ENCODE data around the gene FNDC8.

FNDC8 gene

DNA sequence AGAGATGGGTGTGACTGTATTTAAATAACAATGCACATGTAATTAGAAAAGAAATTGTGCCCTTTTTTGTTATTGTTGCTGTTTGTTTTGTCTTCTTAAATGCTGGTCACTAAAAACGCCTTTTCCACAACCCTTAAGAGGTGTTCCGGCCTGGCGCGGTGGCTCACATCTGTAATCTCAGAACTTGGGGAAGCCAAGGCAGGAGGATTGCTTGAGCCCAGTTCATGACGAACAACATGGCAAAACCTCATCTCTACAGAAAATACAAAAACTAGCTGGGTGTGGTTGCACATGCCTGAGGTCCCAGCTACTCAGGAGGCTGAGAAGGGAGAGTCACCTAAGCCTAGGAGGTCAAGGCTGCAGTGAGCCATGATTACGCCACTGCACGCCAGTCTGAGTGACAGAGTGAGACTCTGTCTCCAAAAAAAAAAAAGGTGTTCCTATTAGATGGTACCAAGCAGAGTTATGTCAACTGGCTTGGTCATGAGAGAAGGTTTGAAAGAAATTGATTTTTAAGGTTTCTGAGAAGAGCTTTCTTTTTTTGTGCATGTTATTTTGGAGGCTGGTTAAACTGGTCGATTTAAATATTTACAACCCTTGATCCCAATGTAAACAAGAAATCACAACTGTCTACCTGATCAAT lies 34.4 kb upstream of the FNDC8 start:
- no peak overlapping the region for H3K4me3 ChIP-seq (ENCODE audit: low read depth, low read length)
- no peak overlapping the region for H2BK5ac ChIP-seq (ENCODE audit: low read depth, low read length, poor library complexity)
- H4K12ac ChIP-seq (ENCODE audit: low read depth, low read length): no peak overlapping the region
- no peaks in the 10 kb centered on the region for H3K27me3 ChIP-seq (ENCODE audit: insufficient read depth, low read length)
- no peaks in the 10 kb centered on the region for H3K9me3 ChIP-seq (ENCODE audit: insufficient read depth, low read depth, low read length)
- no peak overlapping the region for H4K91ac ChIP-seq (ENCODE audit: low read depth, low read length)
- no peak overlapping the region for H3K27ac ChIP-seq (ENCODE audit: low read depth, low read length)
- H3K18ac ChIP-seq (ENCODE audit: low read length): no peak overlapping the region
- H2AFZ ChIP-seq (ENCODE audit: insufficient read depth, low read length, poor library complexity): no peak overlapping the region
- no peak overlapping the region for H4K8ac ChIP-seq (ENCODE audit: low read depth, low read length)
- no peaks in the 10 kb centered on the region for H3K36me3 ChIP-seq (ENCODE audit: control insufficient read depth in 1 of 2, insufficient read depth in 2 of 2, low read length in 2 of 2)
- DNase-seq: no peak
- H2AK5ac ChIP-seq (ENCODE audit: low read length): no peak overlapping the region
- H3K4me1 ChIP-seq (ENCODE audit: control insufficient read depth in 1 of 2, insufficient read depth in 2 of 2, low read length in 2 of 2): peaks cover 3 to 11% of the 10 kb centered on the region in 2 experiments
- H3K23ac ChIP-seq (ENCODE audit: low read length): no peak overlapping the region
- no peak overlapping the region for H2BK120ac ChIP-seq (ENCODE audit: insufficient read depth, low read length, poor library complexity)
- peaks cover 10% of the 10 kb centered on the region for H3K79me1 ChIP-seq (ENCODE audit: low read length)
- H3K9ac ChIP-seq (ENCODE audit: low read length): no peak overlapping the region
- no peak overlapping the region for H3K4ac ChIP-seq (ENCODE audit: low read depth, low read length)
- no peak overlapping the region for H2BK12ac ChIP-seq (ENCODE audit: low read length)
- WGBS (ENCODE audit: extremely low coverage, insufficient coverage, insufficient read length): no CpG with 5 or more reads among the region's 8 CpGs
- H3K79me2 ChIP-seq (ENCODE audit: control insufficient read depth, insufficient read depth, low read length, poor library complexity): peaks cover 4% of the 10 kb centered on the region
- no peak overlapping the region for H3K4me2 ChIP-seq (ENCODE audit: low read length)
- no peak overlapping the region for H3K14ac ChIP-seq (ENCODE audit: low read length)

DNA sequence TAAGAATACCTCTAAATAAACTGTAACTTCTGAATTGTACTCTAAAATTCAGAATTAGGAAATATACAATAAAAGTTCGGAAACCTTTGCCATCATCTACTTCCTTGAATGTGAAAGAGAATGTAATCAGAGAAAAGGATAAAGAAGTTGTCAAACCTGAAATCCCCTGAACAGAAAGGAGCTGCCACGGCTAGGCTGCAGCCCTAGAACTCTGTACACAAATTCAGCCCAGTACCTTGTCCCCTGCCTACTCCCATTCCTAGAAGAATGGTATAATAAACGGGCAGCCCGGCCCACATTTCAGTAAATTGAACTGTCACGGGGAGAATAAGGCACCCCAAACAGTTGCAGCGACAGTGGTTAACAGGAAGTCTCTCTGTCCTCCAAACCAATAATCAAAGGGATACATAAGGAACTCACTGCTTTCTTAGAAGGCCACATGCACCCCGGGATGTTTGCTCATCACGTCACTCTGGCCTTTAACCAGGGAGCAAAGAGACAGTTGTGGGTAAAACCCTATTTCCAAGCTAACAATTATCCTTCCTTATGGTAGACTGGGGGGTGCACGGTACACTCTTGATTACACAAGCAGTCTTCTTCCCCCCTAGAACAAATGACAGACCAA lies 33.6 kb upstream of the FNDC8 start:
- peak in 1 of 2 donors; percentile 34 for DNase-seq
- no peaks in the 10 kb centered on the region for H3K27me3 ChIP-seq (ENCODE audit: insufficient read depth, low read length)
- H3K23ac ChIP-seq (ENCODE audit: low read length): no peak overlapping the region
- no peaks in the 10 kb centered on the region for H3K36me3 ChIP-seq (ENCODE audit: control insufficient read depth in 1 of 2, insufficient read depth in 2 of 2, low read length in 2 of 2)
- no peak overlapping the region for H3K9ac ChIP-seq (ENCODE audit: low read length)
- H3K4ac ChIP-seq (ENCODE audit: low read depth, low read length): no peak overlapping the region
- no peak overlapping the region for H3K14ac ChIP-seq (ENCODE audit: low read length)
- no peak overlapping the region for H4K12ac ChIP-seq (ENCODE audit: low read depth, low read length)
- peak overlapping the region; percentile 65 for H3K4me2 ChIP-seq (ENCODE audit: low read length)
- H4K91ac ChIP-seq (ENCODE audit: low read depth, low read length): no peak overlapping the region
- H3K18ac ChIP-seq (ENCODE audit: low read length): no peak overlapping the region
- H2AK5ac ChIP-seq (ENCODE audit: low read length): no peak overlapping the region
- no peak overlapping the region for H2BK12ac ChIP-seq (ENCODE audit: low read length)
- peaks cover 4% of the 10 kb centered on the region for H3K79me2 ChIP-seq (ENCODE audit: control insufficient read depth, insufficient read depth, low read length, poor library complexity)
- H3K27ac ChIP-seq (ENCODE audit: low read depth, low read length): peak overlapping the region; percentile 72
- peak overlapping the region; percentile 49 for H2AFZ ChIP-seq (ENCODE audit: insufficient read depth, low read length, poor library complexity)
- peaks cover 10% of the 10 kb centered on the region for H3K79me1 ChIP-seq (ENCODE audit: low read length)
- H2BK5ac ChIP-seq (ENCODE audit: low read depth, low read length, poor library complexity): no peak overlapping the region
- no CpG with 5 or more reads among the region's 9 CpGs for WGBS (ENCODE audit: extremely low coverage, insufficient coverage, insufficient read length)
- H3K9me3 ChIP-seq (ENCODE audit: insufficient read depth, low read depth, low read length): no peaks in the 10 kb centered on the region
- H2BK120ac ChIP-seq (ENCODE audit: insufficient read depth, low read length, poor library complexity): no peak overlapping the region
- no peak overlapping the region for H3K4me3 ChIP-seq (ENCODE audit: low read depth, low read length)
- H4K8ac ChIP-seq (ENCODE audit: low read depth, low read length): no peak overlapping the region
- H3K4me1 ChIP-seq (ENCODE audit: control insufficient read depth in 1 of 2, insufficient read depth in 2 of 2, low read length in 2 of 2): peaks cover 3 to 11% of the 10 kb centered on the region in 2 experiments

DNA sequence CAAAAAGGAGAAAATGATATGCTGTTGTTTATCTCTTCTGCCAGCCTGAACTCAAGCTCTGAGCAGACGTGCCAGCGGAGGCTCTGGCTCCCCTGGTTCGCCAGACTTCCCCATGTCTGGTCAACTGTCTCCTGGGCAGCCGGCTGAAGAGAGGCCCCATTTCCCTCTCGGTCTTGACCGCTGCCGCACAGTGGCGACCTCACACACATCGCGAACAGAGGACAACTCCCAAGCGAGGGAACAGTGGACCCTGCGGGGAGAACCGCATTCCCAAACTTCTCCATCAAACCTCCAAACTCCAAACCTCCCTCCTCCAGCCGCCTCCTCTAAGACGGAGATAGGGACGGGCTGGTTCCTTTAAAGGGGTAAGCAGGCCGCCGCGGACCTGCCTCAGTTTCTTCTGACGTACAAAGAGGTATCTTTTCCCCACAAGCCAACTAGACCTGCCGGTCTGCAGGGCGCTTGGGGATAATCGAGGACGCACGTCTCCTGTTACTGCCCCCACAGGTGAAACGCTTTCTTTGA lies 33.0 kb upstream of the FNDC8 start:
- H4K8ac ChIP-seq (ENCODE audit: low read depth, low read length): peak overlapping the region; percentile 84
- peak overlapping the region; percentile 56 for H4K12ac ChIP-seq (ENCODE audit: low read depth, low read length)
- no CpG with 5 or more reads among the region's 26 CpGs for WGBS (ENCODE audit: extremely low coverage, insufficient coverage, insufficient read length)
- peak overlapping the region; percentile 82 for H4K91ac ChIP-seq (ENCODE audit: low read depth, low read length)
- peak overlapping the region; percentile 76 for H3K18ac ChIP-seq (ENCODE audit: low read length)
- H3K23ac ChIP-seq (ENCODE audit: low read length): no peak overlapping the region
- H3K27me3 ChIP-seq (ENCODE audit: insufficient read depth, low read length): no peaks in the 10 kb centered on the region
- H3K79me1 ChIP-seq (ENCODE audit: low read length): peaks cover 10% of the 10 kb centered on the region
- DNase-seq: peak in 1 of 2 donors; percentile 36
- H3K27ac ChIP-seq (ENCODE audit: low read depth, low read length): peak overlapping the region; percentile 72
- H2BK12ac ChIP-seq (ENCODE audit: low read length): no peak overlapping the region
- peaks cover 4% of the 10 kb centered on the region for H3K79me2 ChIP-seq (ENCODE audit: control insufficient read depth, insufficient read depth, low read length, poor library complexity)
- H3K4me2 ChIP-seq (ENCODE audit: low read length): peak overlapping the region; percentile 65
- H3K36me3 ChIP-seq (ENCODE audit: control insufficient read depth in 1 of 2, insufficient read depth in 2 of 2, low read length in 2 of 2): no peaks in the 10 kb centered on the region
- peaks cover 3 to 11% of the 10 kb centered on the region in 2 experiments for H3K4me1 ChIP-seq (ENCODE audit: control insufficient read depth in 1 of 2, insufficient read depth in 2 of 2, low read length in 2 of 2)
- H2BK120ac ChIP-seq (ENCODE audit: insufficient read depth, low read length, poor library complexity): peak overlapping the region; percentile 12
- H2AFZ ChIP-seq (ENCODE audit: insufficient read depth, low read length, poor library complexity): peak overlapping the region; percentile 49
- H3K4ac ChIP-seq (ENCODE audit: low read depth, low read length): no peak overlapping the region
- H3K14ac ChIP-seq (ENCODE audit: low read length): peak overlapping the region; percentile 90
- no peaks in the 10 kb centered on the region for H3K9me3 ChIP-seq (ENCODE audit: insufficient read depth, low read depth, low read length)
- H3K4me3 ChIP-seq (ENCODE audit: low read depth, low read length): peak overlapping the region; percentile 76
- H2AK5ac ChIP-seq (ENCODE audit: low read length): no peak overlapping the region
- peak overlapping the region; percentile 67 for H2BK5ac ChIP-seq (ENCODE audit: low read depth, low read length, poor library complexity)
- H3K9ac ChIP-seq (ENCODE audit: low read length): peak overlapping the region; percentile 6

DNA sequence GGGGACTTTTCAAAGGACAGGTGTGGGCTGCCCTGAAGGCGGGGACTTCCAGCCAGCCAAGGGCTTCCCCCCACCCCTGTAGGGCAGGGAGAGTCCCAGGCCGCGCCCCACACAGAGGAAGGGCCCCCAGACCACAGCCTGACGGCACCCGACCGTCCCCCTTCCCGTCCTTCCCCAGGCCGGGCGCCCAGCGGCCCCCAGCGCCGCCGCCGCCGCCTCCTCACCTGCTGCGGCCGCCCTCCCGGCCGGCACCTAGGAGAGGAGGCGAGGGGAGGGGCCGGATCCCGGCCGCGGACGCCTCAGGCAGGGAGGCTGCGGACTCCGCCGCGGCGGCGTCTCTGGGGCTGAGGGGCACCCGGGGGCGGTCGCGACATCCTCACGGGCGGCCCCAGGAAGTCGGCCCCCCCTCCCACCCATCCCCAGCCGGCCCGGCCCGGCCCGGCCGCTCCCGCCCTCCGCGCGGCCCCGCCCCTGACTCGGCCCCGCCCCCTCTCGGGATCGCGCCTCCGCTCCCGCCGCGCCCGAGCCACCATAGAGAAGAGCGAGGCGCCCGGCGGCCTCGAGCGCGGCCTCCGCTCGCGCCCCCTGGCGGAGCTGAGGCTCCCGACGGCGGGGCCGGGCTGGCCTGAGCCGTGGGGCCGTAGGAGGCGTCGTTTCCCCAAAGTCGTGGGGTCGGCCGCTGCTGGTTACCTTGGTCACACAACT lies 32.4 kb upstream of the FNDC8 start:
- Histone ChIP-seq H3K9me3 (ENCODE audit: insufficient read depth, low read depth, low read length) (no peaks in the 10 kb centered on the region), H2AK5ac (ENCODE audit: low read length) (no peak overlapping the region), H3K9ac (ENCODE audit: low read length) (peak overlapping the region; percentile 6), H3K27ac (ENCODE audit: low read depth, low read length) (peak overlapping the region; percentile 72), H3K27me3 (ENCODE audit: insufficient read depth, low read length) (no peaks in the 10 kb centered on the region), H2BK12ac (ENCODE audit: low read length) (no peak overlapping the region), H3K36me3 (ENCODE audit: control insufficient read depth in 1 of 2, insufficient read depth in 2 of 2, low read length in 2 of 2) (no peaks in the 10 kb centered on the region), H4K8ac (ENCODE audit: low read depth, low read length) (peak overlapping the region; percentile 84), H3K4me3 (ENCODE audit: low read depth, low read length) (peak overlapping the region; percentile 76), H3K4me1 (ENCODE audit: control insufficient read depth in 1 of 2, insufficient read depth in 2 of 2, low read length in 2 of 2) (peaks cover 3 to 11% of the 10 kb centered on the region in 2 experiments), H3K23ac (ENCODE audit: low read length) (no peak overlapping the region), H2AFZ (ENCODE audit: insufficient read depth, low read length, poor library complexity) (peak overlapping the region; percentile 49), H3K79me1 (ENCODE audit: low read length) (peaks cover 10% of the 10 kb centered on the region), H3K79me2 (ENCODE audit: control insufficient read depth, insufficient read depth, low read length, poor library complexity) (peaks cover 4% of the 10 kb centered on the region), H3K4ac (ENCODE audit: low read depth, low read length) (peak overlapping the region; percentile 57), H4K12ac (ENCODE audit: low read depth, low read length) (peak overlapping the region; percentile 56), H3K14ac (ENCODE audit: low read length) (peak overlapping the region; percentile 90), H3K18ac (ENCODE audit: low read length) (peak overlapping the region; percentile 76), H4K91ac (ENCODE audit: low read depth, low read length) (peak overlapping the region; percentile 82), H2BK120ac (ENCODE audit: insufficient read depth, low read length, poor library complexity) (peak overlapping the region; percentile 12), H3K4me2 (ENCODE audit: low read length) (peak overlapping the region; percentile 65), H2BK5ac (ENCODE audit: low read depth, low read length, poor library complexity) (peak overlapping the region; percentile 67)
- DNase-seq: peak; percentile 75 to 91
- WGBS (ENCODE audit: extremely low coverage, insufficient coverage, insufficient read length): no CpG with 5 or more reads among the region's 80 CpGs
